ENCODE data around the gene SLC1A5. TPM values are rescaled to one million over a fixed set of nuclear protein-coding genes. Genes with fewer than 3 reads are reported as not detected.
"Not testable (repeated sequence)": the region's sequence is repeated elsewhere in the genome, so short reads cannot be mapped to it uniquely, and the experiment has no call there.

The SLC1A5 gene
- polyA plus RNA-seq, 3 donors: 34.6 to 64.9 (median 57.3) TPM

GRCh38 chr19:46762245-46762890 lies 26.0 kb downstream of the SLC1A5 start:
- Histone ChIP-seq H3K9ac (ENCODE audit: insufficient read depth, low read length, poor library complexity, severe bottlenecking) (no peak overlapping the region), H3K79me2 (ENCODE audit: insufficient read depth, low read length) (no peaks in the 10 kb centered on the region), H3K27ac (ENCODE audit: low read depth in 1 of 2, low read length in 2 of 2) (no peak overlapping the region), H3K4me3 (replicated peaks in 1 of 3; ENCODE audit: low read depth in 2 of 3, low read length in 3 of 3) (no peak overlapping the region), H3K9me3 (replicated peaks in 1 of 2; ENCODE audit: control insufficient read depth in 1 of 2, insufficient read depth in 1 of 2, low read length in 2 of 2) (no peaks in the 10 kb centered on the region), H2AFZ (ENCODE audit: insufficient read depth, low read depth, low read length, poor library complexity, severe bottlenecking) (no peak overlapping the region), H3K4me2 (replicated peaks; ENCODE audit: extremely low read depth, low read length, poor library complexity, severe bottlenecking) (no peak overlapping the region), H4K20me1 (ENCODE audit: insufficient read depth, low read length) (no peaks in the 10 kb centered on the region), H3K36me3 (replicated peaks in 1 of 2; ENCODE audit: control insufficient read depth in 1 of 2, insufficient read depth in 2 of 2, low read length in 2 of 2) (no peaks in the 10 kb centered on the region), H3K4me1 (ENCODE audit: control insufficient read depth in 1 of 2, insufficient read depth in 2 of 2, low read length in 2 of 2) (peaks cover 14 to 17% of the 10 kb centered on the region in 2 donors), H3K27me3 (ENCODE audit: control insufficient read depth in 2 of 2, insufficient read depth in 2 of 2, low read length in 2 of 2) (no peaks in the 10 kb centered on the region)
- 100% methylated on average over 1 of the region's 6 CpGs for WGBS (ENCODE audit: insufficient coverage)
- no peak overlapping the region for H3K4me3 Mint-ChIP-seq
- peaks cover 2 to 3% of the 10 kb centered on the region in 2 donors for H3K36me3 Mint-ChIP-seq
- H3K27me3 Mint-ChIP-seq (ENCODE audit: low read depth in 3 of 3): peaks cover 0 to 1% (median 0%) of the 10 kb centered on the region in 3 donors
- no peak for TF ChIP-seq CTCF (IDR thresholded peaks at IDR 0.05)
- no peak for DNase-seq
- intact Hi-C loops (cut with micrococcal nuclease): no loop called here
- H3K27ac Mint-ChIP-seq: no peak overlapping the region
- peaks cover 31% of the 10 kb centered on the region for H3K4me1 Mint-ChIP-seq
- H3K9me3 Mint-ChIP-seq: peaks cover 0 to 4% (median 0%) of the 10 kb centered on the region in 7 donors

- H2AFZ ChIP-seq (ENCODE audit: insufficient read depth, low read depth, low read length, poor library complexity, severe bottlenecking): no peak overlapping the region
- no peak overlapping the region for H3K4me2 ChIP-seq (replicated peaks; ENCODE audit: extremely low read depth, low read length, poor library complexity, severe bottlenecking)
- H3K27ac ChIP-seq (ENCODE audit: low read depth in 1 of 2, low read length in 2 of 2): no peak overlapping the region
Measured at GRCh38 chr19:46761418-46761831, 27.0 kb downstream of the SLC1A5 start.

GRCh38 chr19:46760897-46761296 lies 27.5 kb downstream of the SLC1A5 start:
- intact Hi-C loops (cut with micrococcal nuclease); H3K9me3 ChIP-seq (replicated peaks in 1 of 2; ENCODE audit: control insufficient read depth in 1 of 2, insufficient read depth in 1 of 2, low read length in 2 of 2); H3K4me3 Mint-ChIP-seq; H3K4me2 ChIP-seq (replicated peaks; ENCODE audit: extremely low read depth, low read length, poor library complexity, severe bottlenecking); H3K27me3 ChIP-seq (ENCODE audit: control insufficient read depth in 2 of 2, insufficient read depth in 2 of 2, low read length in 2 of 2); H3K9me3 Mint-ChIP-seq; H3K27ac ChIP-seq (ENCODE audit: low read depth in 1 of 2, low read length in 2 of 2); H3K79me2 ChIP-seq (ENCODE audit: insufficient read depth, low read length); H3K27me3 Mint-ChIP-seq (ENCODE audit: low read depth in 3 of 3); H2AFZ ChIP-seq (ENCODE audit: insufficient read depth, low read depth, low read length, poor library complexity, severe bottlenecking); H3K36me3 ChIP-seq (replicated peaks in 1 of 2; ENCODE audit: control insufficient read depth in 1 of 2, insufficient read depth in 2 of 2, low read length in 2 of 2); H4K20me1 ChIP-seq (ENCODE audit: insufficient read depth, low read length); H3K4me3 ChIP-seq (replicated peaks in 1 of 3; ENCODE audit: low read depth in 2 of 3, low read length in 3 of 3); H3K9ac ChIP-seq (ENCODE audit: insufficient read depth, low read length, poor library complexity, severe bottlenecking); DNase-seq: not testable (repeated sequence)
- peaks cover 29% of the 10 kb centered on the region for H3K4me1 Mint-ChIP-seq
- peak overlapping the region in 1 of 7 donors; percentile 24 for H3K27ac Mint-ChIP-seq
- 100% methylated on average over 1 of the region's 4 CpGs for WGBS (ENCODE audit: insufficient coverage)
- peaks cover 15 to 20% of the 10 kb centered on the region in 2 donors for H3K4me1 ChIP-seq (ENCODE audit: control insufficient read depth in 1 of 2, insufficient read depth in 2 of 2, low read length in 2 of 2)
- peaks cover 3 to 12% of the 10 kb centered on the region in 2 donors for H3K36me3 Mint-ChIP-seq

More at GRCh38 chr19:46761418-46761831, 27.0 kb downstream of the SLC1A5 start:
- Histone ChIP-seq H3K9ac (ENCODE audit: insufficient read depth, low read length, poor library complexity, severe bottlenecking) (no peak overlapping the region), H4K20me1 (ENCODE audit: insufficient read depth, low read length) (peaks cover 7% of the 10 kb centered on the region), H3K27me3 (ENCODE audit: control insufficient read depth in 2 of 2, insufficient read depth in 2 of 2, low read length in 2 of 2) (no peaks in the 10 kb centered on the region), H3K79me2 (ENCODE audit: insufficient read depth, low read length) (no peaks in the 10 kb centered on the region), H3K4me3 (replicated peaks in 1 of 3; ENCODE audit: low read depth in 2 of 3, low read length in 3 of 3) (no peak overlapping the region), H3K36me3 (replicated peaks in 1 of 2; ENCODE audit: control insufficient read depth in 1 of 2, insufficient read depth in 2 of 2, low read length in 2 of 2) (no peaks in the 10 kb centered on the region), H3K4me1 (ENCODE audit: control insufficient read depth in 1 of 2, insufficient read depth in 2 of 2, low read length in 2 of 2) (peaks cover 15 to 17% of the 10 kb centered on the region in 2 donors), H3K9me3 (replicated peaks in 1 of 2; ENCODE audit: control insufficient read depth in 1 of 2, insufficient read depth in 1 of 2, low read length in 2 of 2) (no peaks in the 10 kb centered on the region)
- Mint-ChIP-seq H3K4me3 (no peak overlapping the region), H3K36me3 (peaks cover 1 to 11% of the 10 kb centered on the region in 2 donors), H3K27ac (peak overlapping the region in 1 of 7 donors; percentile 50), H3K27me3 (ENCODE audit: low read depth in 3 of 3) (peaks cover 0 to 1% (median 0%) of the 10 kb centered on the region in 3 donors), H3K9me3 (peaks cover 0 to 4% (median under 1%) of the 10 kb centered on the region in 7 donors), H3K4me1 (peaks cover 29% of the 10 kb centered on the region)
- TF ChIP-seq CTCF (IDR thresholded peaks at IDR 0.05): no peak
- DNase-seq: no peak
- intact Hi-C loops (cut with micrococcal nuclease): no loop called here
- 89% methylated on average over 3 of the region's 5 CpGs for WGBS (ENCODE audit: insufficient coverage)

All from CD14-positive monocyte (primary cell).